PFSK-1 (cell line): ENCODE results near the gene KIF13A.

ENCODE experiments used
- FOXP2 ChIP-seq: optimal IDR thresholded peaks from 2 replicates; pipeline ENCODE3; 2011; ENCODE audit warnings: borderline replicate concordance, control low read depth, inconsistent platforms; ENCODE audit not compliant: insufficient read depth; ENCODE audit errors: extremely low read length, extremely low read depth
- POLR2AphosphoS5 ChIP-seq: IDR thresholded peaks from 2 replicates; pipeline ENCODE4 v1.6.1; 2012; ENCODE audit warnings: low read depth, mild to moderate bottlenecking, control low read depth, low read length, moderate library complexity
- REST ChIP-seq, 2 experiments: IDR thresholded peaks; 2 replicates each; pipeline versions ENCODE4 v1.6.1 to v1.8.0; 2011 to 2012; ENCODE audit warnings: low read depth in 2 of 2, low read length in 2 of 2, control low read depth in 1 of 2, inconsistent platforms in 1 of 2, mild to moderate bottlenecking in 1 of 2, moderate library complexity in 1 of 2; ENCODE audit not compliant: insufficient read depth in 1 of 2
- SIN3A ChIP-seq: IDR thresholded peaks from 2 replicates; pipeline ENCODE4 v1.6.1; 2012; ENCODE audit warnings: mild to moderate bottlenecking, low read length, moderate library complexity, borderline replicate concordance; ENCODE audit not compliant: insufficient read depth
- TAF1 ChIP-seq: IDR thresholded peaks from 2 replicates; pipeline ENCODE4 v1.6.1; 2012; ENCODE audit warnings: low read length, control low read depth, borderline replicate concordance; ENCODE audit not compliant: insufficient read depth

DNA sequence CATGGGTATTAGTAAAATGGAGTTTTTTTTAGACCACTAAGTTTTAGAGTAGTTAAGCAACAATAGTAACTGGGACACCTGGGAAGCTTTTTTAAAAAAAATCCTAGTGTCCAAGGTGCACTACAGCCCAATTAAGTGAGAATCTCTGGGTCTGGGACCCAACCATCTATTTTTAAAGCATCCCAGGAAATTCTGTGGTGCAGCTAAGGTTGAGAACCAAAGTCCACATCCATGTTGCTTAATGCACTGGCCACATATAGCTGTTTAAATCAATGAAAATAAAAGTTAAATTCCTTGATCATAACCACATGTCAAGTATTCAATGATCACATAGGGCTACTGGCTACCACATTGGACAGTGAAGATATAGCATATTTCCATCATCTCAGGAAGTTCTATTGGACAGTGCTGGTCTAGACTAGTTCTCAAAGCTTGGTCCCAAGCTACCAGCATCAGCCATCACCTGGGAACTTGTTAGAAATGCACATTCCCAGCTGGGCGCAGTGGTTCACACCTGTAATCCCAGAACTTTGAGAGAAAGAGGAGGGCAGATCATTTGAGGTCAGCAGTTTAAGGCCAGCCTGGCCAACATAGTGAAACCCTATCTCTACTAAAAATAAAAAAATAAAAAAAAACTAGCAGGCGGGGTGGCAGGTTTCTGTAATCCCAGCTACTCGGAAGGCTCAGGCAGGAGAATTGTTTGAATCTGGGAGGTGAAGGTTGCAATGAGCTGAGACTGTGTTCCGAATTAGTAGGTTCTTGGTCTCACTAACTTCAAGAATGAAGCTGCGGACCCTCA lies 12.7 kb downstream of the KIF13A start:
- no peak for TF ChIP-seq POLR2AphosphoS5
- no peak for TF ChIP-seq REST (IDR thresholded peaks at IDR 0.05; ENCODE audit: insufficient read depth in 1 of 2, low read depth in 2 of 2, low read length in 2 of 2)
- TF ChIP-seq SIN3A: no peak
- no peak for TF ChIP-seq TAF1
- no peak for TF ChIP-seq FOXP2
